ENCODE data around the gene ANKS1B.

- TF ChIP-seq, protein P1, sequence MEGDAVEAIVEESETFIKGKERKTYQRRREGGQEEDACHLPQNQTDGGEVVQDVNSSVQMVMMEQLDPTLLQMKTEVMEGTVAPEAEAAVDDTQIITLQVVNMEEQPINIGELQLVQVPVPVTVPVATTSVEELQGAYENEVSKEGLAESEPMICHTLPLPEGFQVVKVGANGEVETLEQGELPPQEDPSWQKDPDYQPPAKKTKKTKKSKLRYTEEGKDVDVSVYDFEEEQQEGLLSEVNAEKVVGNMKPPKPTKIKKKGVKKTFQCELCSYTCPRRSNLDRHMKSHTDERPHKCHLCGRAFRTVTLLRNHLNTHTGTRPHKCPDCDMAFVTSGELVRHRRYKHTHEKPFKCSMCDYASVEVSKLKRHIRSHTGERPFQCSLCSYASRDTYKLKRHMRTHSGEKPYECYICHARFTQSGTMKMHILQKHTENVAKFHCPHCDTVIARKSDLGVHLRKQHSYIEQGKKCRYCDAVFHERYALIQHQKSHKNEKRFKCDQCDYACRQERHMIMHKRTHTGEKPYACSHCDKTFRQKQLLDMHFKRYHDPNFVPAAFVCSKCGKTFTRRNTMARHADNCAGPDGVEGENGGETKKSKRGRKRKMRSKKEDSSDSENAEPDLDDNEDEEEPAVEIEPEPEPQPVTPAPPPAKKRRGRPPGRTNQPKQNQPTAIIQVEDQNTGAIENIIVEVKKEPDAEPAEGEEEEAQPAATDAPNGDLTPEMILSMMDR (IDR thresholded peaks at IDR 0.05): no peak
- TF ChIP-seq POLR2A (IDR thresholded peaks at IDR 0.05) (no peak), EP300 (IDR thresholded peaks at IDR 0.05) (no peak)
Measured at GRCh38 chr12:99267038-99267437, 717.7 kb downstream of the ANKS1B start.
